Fibroblast of villous mesenchyme (primary cell): ENCODE measurements around the gene OCRL. TPM values are rescaled to one million over a fixed set of nuclear protein-coding genes. Genes with fewer than 3 reads are reported as not detected.

Experiments
- DNase-seq: peaks from one replicate; pipeline ENCODE4 v3.0.0-alpha.2; 2010; ENCODE audit warnings: low read depth
- H3K4me3 ChIP-seq: 2 replicates; pipeline ENCODE4 v1.5.1; 2011; ENCODE audit warnings: low read depth, mild to moderate bottlenecking, low read length
- total RNA-seq: library from RNA; depleted of rRNA; stranded (reverse); fragments of >200 nt; gene quantifications from 2 replicates; pipeline ENCODE4 v1.2.3, GENCODE V29; 2012
- TF ChIP-seq, protein P1 (sequence below): IDR thresholded peaks from 2 replicates; pipeline ENCODE4 v1.5.1; 2012; ENCODE audit warnings: low read depth, mild to moderate bottlenecking, low read length; ENCODE audit not compliant: insufficient read depth

The OCRL gene
- 17.7 and 24.6 TPM in 2 replicates for total RNA-seq

DNA sequence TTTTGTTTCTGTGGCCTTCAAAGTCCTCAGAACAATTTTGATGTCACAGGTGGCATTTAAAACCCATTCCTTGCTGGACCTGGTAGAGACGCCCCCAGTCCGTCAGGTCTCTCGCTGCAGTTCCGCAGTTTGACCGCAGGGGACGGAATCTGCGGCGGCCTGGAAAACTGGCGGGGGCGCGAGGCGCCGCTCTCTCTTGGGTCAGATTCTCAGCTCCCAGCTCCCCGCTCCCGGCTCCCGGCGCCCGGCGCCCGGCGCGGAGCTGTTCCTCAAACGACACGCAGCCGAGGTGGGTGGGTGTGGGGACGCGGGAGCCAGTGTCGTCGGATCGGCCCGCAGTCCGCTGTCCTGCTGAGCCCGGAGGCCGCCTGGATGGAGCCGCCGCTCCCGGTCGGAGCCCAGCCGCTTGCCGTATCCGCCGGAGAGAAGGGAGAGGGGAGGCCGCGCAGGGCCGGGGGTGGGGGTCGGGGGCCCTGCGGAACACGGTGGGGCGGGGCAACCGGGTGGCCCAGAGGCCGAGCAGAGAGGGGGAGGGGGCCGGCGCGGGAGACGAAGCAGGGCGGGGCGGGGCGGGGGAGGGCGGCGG lies at the start of gene OCRL:
OCRL (plus strand) TSS at position 192 of the 586 bp plus-strand sequence; CDS start at position 373, 181 bp downstream.
- peak within 1 kb of the TSS; percentile 69 for H3K4me3 ChIP-seq
- peak; percentile 63 for DNase-seq
- TF ChIP-seq, protein P1, sequence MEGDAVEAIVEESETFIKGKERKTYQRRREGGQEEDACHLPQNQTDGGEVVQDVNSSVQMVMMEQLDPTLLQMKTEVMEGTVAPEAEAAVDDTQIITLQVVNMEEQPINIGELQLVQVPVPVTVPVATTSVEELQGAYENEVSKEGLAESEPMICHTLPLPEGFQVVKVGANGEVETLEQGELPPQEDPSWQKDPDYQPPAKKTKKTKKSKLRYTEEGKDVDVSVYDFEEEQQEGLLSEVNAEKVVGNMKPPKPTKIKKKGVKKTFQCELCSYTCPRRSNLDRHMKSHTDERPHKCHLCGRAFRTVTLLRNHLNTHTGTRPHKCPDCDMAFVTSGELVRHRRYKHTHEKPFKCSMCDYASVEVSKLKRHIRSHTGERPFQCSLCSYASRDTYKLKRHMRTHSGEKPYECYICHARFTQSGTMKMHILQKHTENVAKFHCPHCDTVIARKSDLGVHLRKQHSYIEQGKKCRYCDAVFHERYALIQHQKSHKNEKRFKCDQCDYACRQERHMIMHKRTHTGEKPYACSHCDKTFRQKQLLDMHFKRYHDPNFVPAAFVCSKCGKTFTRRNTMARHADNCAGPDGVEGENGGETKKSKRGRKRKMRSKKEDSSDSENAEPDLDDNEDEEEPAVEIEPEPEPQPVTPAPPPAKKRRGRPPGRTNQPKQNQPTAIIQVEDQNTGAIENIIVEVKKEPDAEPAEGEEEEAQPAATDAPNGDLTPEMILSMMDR = peak; percentile 72

DNA sequence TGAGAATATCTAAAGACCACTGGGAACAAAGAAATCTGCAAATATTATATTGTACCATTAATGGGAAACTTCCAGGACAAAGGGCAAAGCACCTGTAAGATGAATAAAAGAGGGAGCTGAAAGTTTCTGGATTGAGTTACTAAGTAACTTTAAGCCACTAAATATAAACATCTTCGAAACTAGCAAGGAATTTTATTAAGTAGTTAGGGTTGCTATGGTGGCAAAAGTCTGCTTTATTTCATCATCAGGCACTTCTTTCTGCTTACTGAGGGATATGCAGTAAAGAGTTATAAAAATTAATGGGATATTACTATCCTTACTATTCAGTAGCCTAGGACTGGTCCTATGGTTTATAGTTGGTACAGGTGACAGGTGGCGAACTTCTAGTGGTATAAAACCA lies 49.7 kb upstream of the OCRL start:
- TF ChIP-seq, protein P1 = no peak
- no peak for DNase-seq
- no peak overlapping the region for H3K4me3 ChIP-seq

DNA sequence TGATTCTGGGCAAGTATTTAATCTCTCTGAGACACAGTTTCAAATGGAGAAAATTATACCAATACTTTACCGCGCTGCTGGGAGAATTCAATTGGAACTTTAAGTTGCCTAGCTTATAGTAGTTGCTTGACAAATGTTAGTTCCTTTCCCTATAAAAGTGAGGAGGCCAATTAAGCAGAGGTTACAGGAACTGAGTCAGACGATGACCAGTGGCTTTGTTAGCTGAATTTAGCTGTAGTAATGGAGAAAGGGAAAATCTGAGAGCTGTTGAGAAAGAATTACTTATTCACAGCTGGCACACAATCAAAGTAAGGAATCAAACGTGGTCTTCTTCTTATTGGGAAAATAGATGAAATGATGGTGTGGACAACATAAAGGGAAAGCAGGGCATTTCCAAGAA lies 46.4 kb upstream of the OCRL start:
- H3K4me3 ChIP-seq = no peak overlapping the region
- no peak for DNase-seq
- TF ChIP-seq, protein P1 = no peak

DNA sequence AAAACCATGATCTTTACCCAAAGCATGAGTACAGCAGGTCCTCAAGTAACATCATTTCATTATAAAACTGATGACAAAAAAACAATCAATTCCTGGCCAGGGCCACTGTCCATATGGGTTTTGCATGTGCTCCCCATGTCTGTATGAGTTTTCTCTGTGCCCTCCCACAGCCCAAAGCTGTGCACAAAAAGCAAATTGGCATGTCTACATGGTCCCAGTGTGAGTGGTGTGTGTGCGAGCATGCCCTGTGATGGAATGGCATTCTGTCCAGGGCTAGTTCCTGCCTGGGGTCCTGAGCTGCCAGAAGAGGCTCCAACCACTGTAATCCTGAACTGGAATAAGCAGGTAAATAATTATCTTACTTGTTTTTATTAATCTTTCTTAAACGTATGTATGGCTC lies 45.2 kb upstream of the OCRL start:
- no peak for DNase-seq
- TF ChIP-seq, protein P1 = no peak
- H3K4me3 ChIP-seq = no peak overlapping the region

DNA sequence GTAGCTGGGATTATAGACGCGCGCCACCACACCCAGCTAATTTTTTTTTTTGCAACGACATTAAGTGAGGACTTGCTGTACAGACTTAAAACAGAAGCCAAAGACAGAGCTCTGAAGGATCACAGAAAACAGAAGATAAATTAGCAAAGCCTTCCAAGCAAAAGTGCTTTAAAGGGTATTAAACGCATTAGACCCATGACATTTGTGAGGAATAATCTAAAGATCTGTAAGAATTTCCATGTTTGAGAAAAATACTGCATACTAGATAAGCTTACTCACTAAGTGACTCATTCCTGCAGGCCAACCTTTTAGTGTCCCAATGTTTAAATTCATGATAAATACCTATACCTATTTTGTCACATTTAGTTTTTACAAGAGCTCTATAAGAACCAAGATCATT lies 44.2 kb upstream of the OCRL start:
- peak; percentile 34 for DNase-seq
- H3K4me3 ChIP-seq = no peak overlapping the region
- TF ChIP-seq, protein P1 = no peak

DNA sequence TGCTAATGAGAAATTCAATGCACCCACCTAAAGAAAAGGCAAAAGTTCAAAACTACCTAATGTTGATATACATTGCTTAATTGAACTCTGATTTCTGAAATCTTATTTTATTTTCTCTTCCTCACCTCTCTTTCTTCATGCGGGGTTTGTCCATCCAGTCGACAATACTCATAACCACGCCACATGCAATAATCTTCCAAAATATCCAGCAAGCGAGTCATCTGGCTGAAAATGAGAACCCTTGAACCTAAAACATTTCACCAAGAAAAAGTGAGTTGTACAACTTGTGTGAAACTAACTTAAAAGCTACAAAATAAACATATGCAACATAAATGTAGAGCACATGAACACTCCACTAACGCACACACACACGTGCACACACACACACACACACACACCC lies 43.4 kb upstream of the OCRL start:
- TF ChIP-seq, protein P1 = no peak
- no peak overlapping the region for H3K4me3 ChIP-seq
- DNase-seq = peak; percentile 20
